ENCODE data around the gene CADM3. TPM values are rescaled to one million over a fixed set of nuclear protein-coding genes. Genes with fewer than 3 reads are reported as not detected.

Gene CADM3
- total RNA-seq = under 0.01 and 0.34 TPM in 2 replicates

GRCh38 chr1:159171254-159171687 is at the start of gene CADM3:
Gene CADM3 (plus strand): TSS chr1:159171615. CDS start chr1:159171766, 151 bp downstream.

GRCh38 chr1:159204161-159205141 is 33.0 kb downstream of the CADM3 start, which contains the start of gene ACKR1:
Gene ACKR1 (plus strand): TSS chr1:159204875. CDS start chr1:159204960, 85 bp downstream.

Other genes with a start within 250 kb of the CADM3 start
- not detected in 2 replicates for gene PYHIN1, start 240.1 kb upstream of the CADM3 start, total RNA-seq
- gene IFI16, start 161.7 kb upstream of the CADM3 start, total RNA-seq = 94.5 and 105 TPM in 2 replicates
- not detected in 2 replicates for gene AIM2, start 94.8 kb upstream of the CADM3 start, total RNA-seq
- not detected in 2 replicates for gene ACKR1, start 33.3 kb downstream of the CADM3 start, total RNA-seq
- not detected in 2 replicates for gene FCER1A, start 130.7 kb downstream of the CADM3 start, total RNA-seq